Neural cell (in vitro differentiated cells): ENCODE results near the gene GHRH. TPM values are rescaled to one million over a fixed set of nuclear protein-coding genes. Genes with fewer than 3 reads are reported as not detected.

ENCODE experiments used
- H2AFZ ChIP-seq: fragments of 200-600, 300-800 bp; sonication (generic), shearing (Covaris generic); 2 replicates; pipeline ENCODE4 v1.6.0; 2014; ENCODE audit warnings: low read depth, mild to moderate bottlenecking, antibody characterized with exemption, low read length, moderate library complexity
- H3F3A ChIP-seq: fragments of 200-600 bp; shearing (Covaris generic); 2 replicates; pipeline ENCODE4 v1.6.1; 2016; ENCODE audit warnings: mild to moderate bottlenecking, moderate library complexity, mixed read lengths, antibody characterized with exemption, low read length; ENCODE audit not compliant: insufficient read depth, poor library complexity, severe bottlenecking
- H3K27ac ChIP-seq: fragments of 200-600, 300-800 bp; sonication (generic), shearing (Covaris generic); 2 replicates; pipeline ENCODE4 v1.5.1; 2014; ENCODE audit warnings: mild to moderate bottlenecking, low read length, moderate library complexity
- H3K27me3 ChIP-seq: fragments of 300-800, 200-600 bp; sonication (generic), shearing (Covaris generic); 2 replicates; pipeline ENCODE4 v1.6.0; 2014; ENCODE audit warnings: mild to moderate bottlenecking, low read depth, low read length, moderate library complexity; ENCODE audit not compliant: insufficient read depth
- H3K36me3 ChIP-seq: fragments of 300-800, 200-600 bp; sonication (generic), shearing (Covaris generic); 2 replicates; pipeline ENCODE4 v1.5.1; 2014; ENCODE audit warnings: mild to moderate bottlenecking, antibody characterized with exemption, low read length, moderate library complexity; ENCODE audit not compliant: insufficient read depth
- H3K4me2 ChIP-seq: fragments of 300-800, 200-600 bp; sonication (generic), shearing (Covaris generic); 2 replicates; pipeline ENCODE4 v1.6.0; 2014; ENCODE audit warnings: mild to moderate bottlenecking, low read length
- H3K4me3 ChIP-seq: fragments of 300-800, 200-600 bp; sonication (generic), shearing (Covaris generic); 2 replicates; pipeline ENCODE4 v1.5.1; 2014; ENCODE audit warnings: mild to moderate bottlenecking, low read length, moderate library complexity
- H3K79me2 ChIP-seq: fragments of 200-600 bp; shearing (Covaris generic); replicated peaks from 2 replicates; pipeline ENCODE4 v1.6.0; 2014; ENCODE audit warnings: mild to moderate bottlenecking, low read length, moderate library complexity; ENCODE audit not compliant: insufficient read depth
- H3K9ac ChIP-seq: fragments of 300-800, 200-600 bp; sonication (generic), shearing (Covaris generic); 2 replicates; pipeline ENCODE4 v1.6.1; 2016; ENCODE audit warnings: mild to moderate bottlenecking, low read length, mixed read lengths
- H3K9me2 ChIP-seq: fragments of 200-600 bp; shearing (Covaris generic); 2 replicates; pipeline ENCODE4 v1.6.1; 2016; ENCODE audit warnings: mild to moderate bottlenecking, low read length, mixed read lengths; ENCODE audit not compliant: insufficient read depth
- H3K9me3 ChIP-seq: fragments of 200-600, 300-800 bp; sonication (generic), shearing (Covaris generic); 2 replicates; pipeline ENCODE4 v1.6.1; 2016; ENCODE audit warnings: mild to moderate bottlenecking, mixed run types, low read length, moderate library complexity, mixed read lengths
- H4K20me1 ChIP-seq: fragments of 200-600 bp; shearing (Covaris generic); 2 replicates; pipeline ENCODE4 v1.6.1; 2016; ENCODE audit warnings: mild to moderate bottlenecking, mixed run types; ENCODE audit not compliant: insufficient read depth
- CTCF ChIP-seq: fragments of 450-650 bp; IDR thresholded peaks from 2 replicates; pipeline ENCODE4 v1.5.1; 2014; ENCODE audit warnings: antibody characterized with exemption, mild to moderate bottlenecking, moderate library complexity; ENCODE audit not compliant: poor library complexity, severe bottlenecking
- EP300 ChIP-seq: fragments of 450-650 bp; conservative IDR thresholded peaks from 2 replicates; pipeline ENCODE4 v1.6.1; 2014; ENCODE audit warnings: antibody characterized with exemption, mild to moderate bottlenecking, moderate library complexity; ENCODE audit not compliant: poor library complexity, severe bottlenecking
- EZH2 ChIP-seq: fragments of 200-600, 300-800 bp; shearing (Covaris generic), sonication (generic); IDR thresholded peaks from 2 replicates; pipeline ENCODE4 v1.6.1; 2014; ENCODE audit warnings: antibody characterized with exemption, low read length, borderline replicate concordance, mild to moderate bottlenecking; ENCODE audit not compliant: insufficient read depth, poor library complexity, severe bottlenecking
- MXI1 ChIP-seq: fragments of 450-650 bp; conservative IDR thresholded peaks from 2 replicates; pipeline ENCODE4 v1.6.1; 2014; ENCODE audit warnings: antibody characterized with exemption, mild to moderate bottlenecking; ENCODE audit not compliant: poor library complexity, severe bottlenecking
- POLR2AphosphoS5 ChIP-seq: IDR thresholded peaks from 2 replicates; pipeline ENCODE4 v1.6.1; 2012
- RAD21 ChIP-seq: fragments of 450-650 bp; conservative IDR thresholded peaks from 2 replicates; pipeline ENCODE4 v1.6.1; 2014; ENCODE audit warnings: antibody characterized with exemption, mild to moderate bottlenecking, moderate library complexity
- REST ChIP-seq: IDR thresholded peaks from 2 replicates; pipeline ENCODE4 v1.6.1; 2012; ENCODE audit warnings: borderline replicate concordance
- SMC3 ChIP-seq: fragments of 450-650 bp; conservative IDR thresholded peaks from 2 replicates; pipeline ENCODE4 v1.6.1; 2014; ENCODE audit warnings: antibody characterized with exemption, mild to moderate bottlenecking, moderate library complexity; ENCODE audit not compliant: poor library complexity
- TAF1 ChIP-seq: IDR thresholded peaks from 2 replicates; pipeline ENCODE4 v1.6.1; 2012; ENCODE audit warnings: low read depth
- polyA plus RNA-seq: library from polyadenylated mRNA; depleted of rRNA; stranded (reverse); fragments of >200 nt; gene quantifications from 2 replicates; pipeline ENCODE4 v1.2.3, GENCODE V29; 2014

The GHRH gene
- polyA plus RNA-seq, 1 donor from 2014 or later = not detected

GRCh38 chr20:37309936-37310590 lies 48.4 kb upstream of the GHRH start:
- no peak for TF ChIP-seq CTCF
- no peak for TF ChIP-seq TAF1
- TF ChIP-seq REST = no peak
- no peak for TF ChIP-seq MXI1
- no peak for TF ChIP-seq RAD21
- TF ChIP-seq POLR2AphosphoS5 = no peak
- TF ChIP-seq EZH2 = no peak
- TF ChIP-seq SMC3 = no peak
- TF ChIP-seq EP300 = no peak
- no peaks in the 10 kb centered on the region for H3K36me3 ChIP-seq
- no peaks in the 10 kb centered on the region for H3K9me2 ChIP-seq
- no peak overlapping the region for H2AFZ ChIP-seq
- no peaks in the 10 kb centered on the region for H3K79me2 ChIP-seq
- no peaks in the 10 kb centered on the region for H3F3A ChIP-seq
- H3K9ac ChIP-seq = no peak overlapping the region
- H3K9me3 ChIP-seq = no peaks in the 10 kb centered on the region
- no peak overlapping the region for H3K4me2 ChIP-seq
- no peaks in the 10 kb centered on the region for H3K27me3 ChIP-seq
- H4K20me1 ChIP-seq = no peaks in the 10 kb centered on the region
- no peak overlapping the region for H3K4me3 ChIP-seq
- H3K27ac ChIP-seq = no peak overlapping the region

- H3K4me2 ChIP-seq = no peak overlapping the region
- H3K9me3 ChIP-seq = no peaks in the 10 kb centered on the region
- H2AFZ ChIP-seq = no peak overlapping the region
- H3K9me2 ChIP-seq = no peaks in the 10 kb centered on the region
- no peaks in the 10 kb centered on the region for H3K27me3 ChIP-seq
- H3F3A ChIP-seq = no peaks in the 10 kb centered on the region
- H3K27ac ChIP-seq = no peak overlapping the region
- TF ChIP-seq TAF1 (no peak), RAD21 (no peak), CTCF (no peak), POLR2AphosphoS5 (no peak), EP300 (no peak), SMC3 (no peak)
- no peaks in the 10 kb centered on the region for H4K20me1 ChIP-seq
- no peaks in the 10 kb centered on the region for H3K79me2 ChIP-seq
- no peak overlapping the region for H3K9ac ChIP-seq
- no peak overlapping the region for H3K4me3 ChIP-seq
- H3K36me3 ChIP-seq = no peaks in the 10 kb centered on the region
Measured at GRCh38 chr20:37309290-37309689, 47.7 kb upstream of the GHRH start.
